Bronchus fibroblast of lung (primary cell): ENCODE data around the gene GRIA3. TPM values are rescaled to one million over a fixed set of nuclear protein-coding genes. Genes with fewer than 3 reads are reported as not detected.

Experiments used
- total RNA-seq: library from RNA; depleted of rRNA; stranded (reverse); fragments of >200 nt; gene quantifications from 2 replicates; pipeline ENCODE4 v1.2.3, GENCODE V29; 2015

The GRIA3 gene
- 0.15 TPM in 1 of 2 replicates, not detected in the other for total RNA-seq

GRCh38 chrX:123184219-123184865, at the start of gene GRIA3:
TSS of gene GRIA3 (plus strand) at chrX:123184278. CDS start at chrX:123184536, 258 bp downstream.

